NCI-H2107 treated with DMSO at 0.1 percent for 48 hours (cell line): ENCODE measurements around the gene GPR176.
"Not testable (repeated sequence)": the region's sequence is repeated elsewhere in the genome, so short reads cannot be mapped to it uniquely, and the experiment has no call there.

Experiments used
- DNase-seq: peaks from one replicate; lab custom pipeline; 2025; ENCODE audit not compliant: unreplicated experiment; lab: John Stamatoyannopoulos, UW

The GPR176 gene

GRCh38 chr15:39936187-39936586 is 16.1 kb upstream of the GPR176 start:
- DNase-seq = no peak

- DNase-seq = no peak
These were observed 15.2 kb upstream of the GPR176 start for GRCh38 chr15:39935241-39935640.

DNA sequence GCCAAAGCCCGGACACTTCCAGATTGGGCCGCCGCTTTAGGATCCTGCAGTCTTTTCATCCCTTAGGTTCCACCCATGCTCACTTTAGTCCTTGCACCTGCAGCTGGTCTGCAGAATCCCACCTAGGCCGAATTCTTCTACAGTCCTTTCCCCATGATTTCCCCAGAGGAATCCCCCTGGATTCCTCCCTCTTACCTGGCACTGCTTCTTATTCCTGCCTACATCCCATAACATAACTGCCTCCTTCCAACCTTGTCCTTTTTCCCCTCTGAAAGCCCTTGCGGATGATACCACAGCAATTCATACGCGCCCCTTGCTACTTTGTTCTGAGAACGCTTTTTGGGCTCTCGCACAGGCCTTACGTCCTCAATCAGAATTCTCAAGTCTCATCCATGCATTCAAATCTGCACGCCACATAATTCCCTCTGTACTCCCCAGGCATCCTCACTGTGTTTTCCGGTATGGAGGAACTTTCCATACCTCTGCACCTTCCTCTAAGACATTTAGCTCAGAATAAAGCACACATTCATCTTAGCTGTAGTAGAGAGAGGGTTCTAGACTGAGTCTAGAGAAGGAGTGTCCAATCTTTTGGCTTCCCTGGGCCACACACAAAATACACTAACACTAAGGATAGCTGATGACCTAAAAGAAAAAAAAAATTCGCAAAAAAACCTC is 14.5 kb upstream of the GPR176 start:
- no peak for DNase-seq

DNA sequence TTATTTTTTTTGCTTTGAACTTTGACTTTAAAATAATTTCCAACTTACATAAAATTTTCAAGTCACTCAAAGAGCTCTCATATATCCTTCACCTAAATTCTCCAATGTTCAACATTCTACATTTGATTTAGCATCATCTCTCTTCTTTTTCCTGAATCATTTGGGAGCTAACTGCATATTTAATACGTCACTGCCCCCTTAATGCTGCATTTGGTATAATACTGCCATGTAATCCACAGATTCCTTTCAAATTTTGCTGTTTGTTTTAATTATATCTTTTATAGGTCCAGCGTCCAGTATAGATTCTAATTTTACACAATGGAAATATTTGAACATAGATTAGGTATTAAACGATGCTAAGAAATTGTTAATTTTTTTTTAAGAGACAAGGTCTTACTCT is 11.5 kb upstream of the GPR176 start:
- DNase-seq = no peak

DNA sequence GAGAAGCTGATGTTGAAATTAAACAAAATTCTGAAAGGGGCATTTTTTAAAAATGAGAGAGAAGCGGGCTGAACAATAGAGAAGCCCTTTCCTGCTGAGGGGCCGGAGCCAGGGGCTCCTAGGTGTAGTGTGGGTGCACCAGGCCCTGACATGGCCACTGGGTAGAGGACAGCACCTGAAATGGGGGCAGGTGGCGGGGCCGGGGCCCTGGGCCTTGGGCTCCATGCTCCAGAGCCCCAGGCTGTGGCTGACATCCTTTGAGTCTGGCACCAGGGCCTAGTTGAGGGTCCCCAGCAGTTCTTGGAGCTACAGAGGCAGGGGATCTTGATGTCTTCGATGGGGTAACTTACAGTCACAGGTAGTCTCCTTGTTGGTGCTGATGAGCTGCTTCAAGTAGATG is 6.5 kb upstream of the GPR176 start:
- DNase-seq = no peak

GRCh38 chr15:39925112-39925842 is 5.2 kb upstream of the GPR176 start:
- no peak for DNase-seq

GRCh38 chr15:39924437-39924836 is 4.4 kb upstream of the GPR176 start:
- DNase-seq = no peak

DNA sequence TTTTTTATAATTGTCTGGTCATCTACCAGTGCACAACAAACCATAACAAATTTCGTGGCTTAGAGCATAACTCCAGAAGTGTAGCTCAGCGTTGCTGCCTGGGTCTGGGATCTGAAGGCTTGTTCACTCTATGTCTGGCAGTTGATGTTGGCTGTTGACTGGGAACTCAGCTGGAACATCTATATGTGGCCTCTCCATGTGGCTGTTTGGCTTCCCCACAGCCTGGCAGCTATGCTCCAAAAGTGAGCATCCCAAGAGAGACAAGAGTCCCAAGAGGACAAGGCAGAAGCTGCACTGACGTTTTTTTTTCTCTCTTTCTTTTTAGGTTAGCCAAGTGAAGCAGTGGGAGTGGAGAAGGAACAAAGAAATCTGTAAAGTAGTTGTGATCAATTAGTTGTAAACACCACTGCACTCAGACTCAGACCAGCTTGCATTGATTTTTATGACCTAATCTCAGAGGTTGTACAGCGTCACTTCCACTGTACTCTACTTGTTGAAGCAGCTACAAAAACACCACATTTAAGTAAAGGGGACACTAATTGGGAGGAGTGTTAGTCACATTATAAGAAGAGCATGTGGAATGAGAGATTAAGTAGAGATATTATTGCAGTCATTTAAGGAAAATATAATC is 2.5 kb upstream of the GPR176 start:
- no peak for DNase-seq

GRCh38 chr15:39921274-39921638 is 1.2 kb upstream of the GPR176 start:
- no peak for DNase-seq

GRCh38 chr15:39920510-39921273 is 626 bp upstream of the GPR176 start:
- no peak for DNase-seq

GRCh38 chr15:39919411-39919747 is 687 bp downstream of the GPR176 start:
- DNase-seq = no peak

DNA sequence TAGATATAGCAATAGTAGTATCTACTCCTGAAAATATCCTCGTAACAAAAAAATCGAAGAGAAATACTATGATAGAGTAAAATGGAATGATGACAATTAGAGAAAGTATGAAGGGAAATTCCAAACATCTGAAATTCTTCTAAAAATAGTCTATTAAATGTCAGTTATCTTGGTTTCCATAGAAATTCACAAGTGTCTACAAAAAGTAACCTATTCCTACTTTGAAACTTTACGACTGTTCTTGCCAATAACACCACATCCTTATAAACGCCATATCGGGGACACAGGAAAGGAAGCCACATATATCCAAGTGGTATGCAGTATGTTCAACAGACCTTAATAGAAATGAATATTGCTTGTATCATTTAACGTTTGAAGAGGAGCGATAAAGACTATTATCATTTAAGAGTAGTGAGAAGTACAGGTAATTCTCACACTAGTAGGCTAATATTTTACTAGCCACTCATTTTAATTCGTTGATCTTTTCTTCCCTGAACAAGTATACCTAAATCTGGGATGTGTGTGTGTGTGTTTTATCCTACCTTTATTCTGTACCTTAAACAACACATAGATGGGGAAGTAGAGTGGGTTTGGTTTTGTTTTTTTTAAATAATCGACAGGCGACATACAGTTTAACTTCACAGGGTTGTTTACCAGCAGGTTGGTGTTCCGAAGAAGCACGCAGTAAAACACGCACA is 1.2 kb downstream of the GPR176 start:
- no peak for DNase-seq

DNA sequence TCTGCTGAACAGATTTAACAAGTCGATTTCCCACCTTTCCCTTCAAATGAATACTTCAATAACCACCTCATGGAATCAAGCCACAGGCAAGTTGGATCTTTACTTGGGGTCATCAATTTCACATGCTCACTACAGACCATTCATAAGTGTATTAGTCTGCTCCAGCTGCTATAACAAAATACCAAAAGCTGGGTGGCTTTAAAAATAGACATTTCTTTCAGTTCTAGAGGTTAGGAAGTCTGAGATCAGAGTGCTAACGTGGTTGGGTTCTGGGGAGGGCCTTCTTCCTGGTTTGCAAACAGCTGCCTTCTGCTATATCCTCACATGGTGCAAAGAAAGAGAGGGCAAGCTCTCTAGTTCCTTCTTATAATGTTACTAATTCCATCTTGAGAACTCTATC is 5.1 kb downstream of the GPR176 start:
- DNase-seq = no peak

DNA sequence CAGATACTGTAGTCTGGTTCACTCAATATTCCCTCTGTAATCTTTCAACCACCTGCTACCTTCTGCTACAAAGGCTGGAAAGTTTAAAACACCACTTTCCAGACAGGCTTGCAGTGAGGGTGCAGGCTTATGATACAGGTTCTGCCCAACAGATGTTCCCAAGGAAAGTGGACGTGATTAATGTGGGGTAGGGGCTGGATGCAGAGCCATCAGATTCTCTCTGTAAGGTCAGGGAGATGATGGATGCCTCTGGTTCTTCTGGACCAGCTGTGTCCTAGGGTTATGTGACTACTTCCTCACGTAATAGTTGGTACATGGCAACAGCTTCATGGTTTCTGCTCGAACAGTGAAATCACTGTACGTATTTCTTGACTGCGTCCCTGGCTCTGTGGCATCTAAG is 11.1 kb downstream of the GPR176 start:
- no peak for DNase-seq

- DNase-seq = no peak
These were observed 11.9 kb downstream of the GPR176 start for GRCh38 chr15:39908186-39908585.

GRCh38 chr15:39907216-39907615 is 12.8 kb downstream of the GPR176 start:
- DNase-seq = no peak

GRCh38 chr15:39904115-39904514 is 16.0 kb downstream of the GPR176 start:
- DNase-seq = no peak

DNA sequence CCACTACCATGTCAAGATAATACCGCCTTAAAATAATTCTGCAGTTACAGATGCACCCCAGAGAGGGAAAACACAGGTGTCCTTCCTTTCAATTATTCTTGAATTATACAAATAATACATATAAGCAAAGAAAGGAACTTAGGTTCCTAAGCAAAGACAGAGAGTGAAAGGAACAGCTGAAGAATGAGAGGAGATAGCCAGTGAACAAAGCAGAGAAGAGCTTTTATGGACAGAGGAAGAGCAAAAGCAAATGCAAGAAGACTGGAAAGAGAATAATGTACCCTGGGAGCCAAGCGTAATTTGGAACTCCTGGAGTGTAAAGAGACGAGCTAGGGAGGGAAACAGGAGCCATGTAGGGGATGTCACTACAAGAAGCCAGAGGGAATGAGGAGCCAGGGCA is 21.7 kb downstream of the GPR176 start:
- no peak for DNase-seq

- DNase-seq = no peak
These were observed 23.2 kb downstream of the GPR176 start for GRCh38 chr15:39896846-39897245.

GRCh38 chr15:39896101-39896500 is 24.0 kb downstream of the GPR176 start:
- DNase-seq = no peak

DNA sequence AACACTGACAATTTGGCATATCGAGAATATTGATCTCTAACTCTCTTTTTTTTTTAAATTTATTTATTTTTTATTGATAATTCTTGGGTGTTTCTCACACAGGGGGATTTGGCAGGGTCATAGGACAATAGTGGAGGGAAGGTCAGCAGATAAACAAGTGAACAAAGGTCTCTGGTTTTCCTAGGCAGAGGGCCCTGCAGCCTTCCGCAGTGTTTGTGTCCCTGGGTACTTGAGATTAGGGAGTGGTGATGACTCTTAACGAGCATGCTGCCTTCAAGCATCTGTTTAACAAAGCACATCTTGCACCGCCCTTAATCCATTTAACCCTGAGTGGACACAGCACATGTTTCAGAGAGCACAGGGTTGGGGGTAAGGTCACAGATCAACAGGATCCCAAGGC is 27.0 kb downstream of the GPR176 start:
- DNase-seq = not testable (repeated sequence)
